PC-9 (cell line): ENCODE measurements around the gene CMTM5. TPM values are rescaled to one million over a fixed set of nuclear protein-coding genes. Genes with fewer than 3 reads are reported as not detected.

Experiments used
- BruUV-seq: library from RNA; stranded (reverse); fragments of 400-500 nt; replicated peaks from 2 replicates; lab custom pipeline; 2021; lab: Mats Ljungman, UMichigan
- CTCF ChIA-PET: fragments of 300-600 bp; sonication (Branson Sonifier 250); formaldehyde crosslinking; loops from one replicate; lab custom pipeline; 2022; ENCODE audit warnings: antibody characterized with exemption; lab: Charles Lee
- POLR2A ChIA-PET: fragments of 300-600 bp; sonication (Branson Sonifier 250); formaldehyde crosslinking; loops from one replicate; lab custom pipeline; 2022; ENCODE audit warnings: antibody characterized with exemption; ENCODE audit not compliant: unreplicated experiment; lab: Charles Lee
- DNase-seq, 2 experiments: peaks; one replicate each; pipeline versions ENCODE4 v3.0.0 to v3.0.0-alpha.2; 2015 to 2022; ENCODE audit warnings: mixed read lengths in 1 of 2
- H2AFZ ChIP-seq: fragments of 200-600 bp; sonication (generic); 2 replicates; pipeline ENCODE4 v1.8.1; 2017; ENCODE audit warnings: antibody characterized with exemption
- H3F3A ChIP-seq: fragments of 200-600 bp; sonication (generic); 2 replicates; pipeline ENCODE4 v1.8.1; 2017; ENCODE audit warnings: antibody characterized with exemption, mild to moderate bottlenecking, low read depth; ENCODE audit not compliant: insufficient read depth
- H3K27ac ChIP-seq: fragments of 200-600 bp; sonication (generic); 2 replicates; pipeline ENCODE4 v1.6.1; 2016; ENCODE audit warnings: mixed run types
- H3K27me3 ChIP-seq: fragments of 200-600 bp; sonication (generic); 2 replicates; pipeline ENCODE4 v1.6.1; 2016; ENCODE audit warnings: low read depth, mixed run types; ENCODE audit not compliant: insufficient read depth
- H3K36me3 ChIP-seq: fragments of 200-600 bp; sonication (generic); 2 replicates; pipeline ENCODE4 v1.6.1; 2016; ENCODE audit warnings: low read depth, mixed run types
- H3K4me1 ChIP-seq: fragments of 200-600 bp; sonication (generic); replicated peaks from 2 replicates; pipeline ENCODE4 v1.6.1; 2016; ENCODE audit warnings: mixed run types; ENCODE audit not compliant: insufficient read depth
- H3K4me2 ChIP-seq: fragments of 200-600 bp; sonication (generic); 2 replicates; pipeline ENCODE4 v1.6.1; 2017; ENCODE audit warnings: mixed run types
- H3K4me3 ChIP-seq: fragments of 200-600 bp; sonication (generic); 2 replicates; pipeline ENCODE4 v1.6.1; 2016; ENCODE audit warnings: mixed run types
- H3K79me2 ChIP-seq: fragments of 200-600 bp; sonication (generic); 2 replicates; pipeline ENCODE4 v1.6.1; 2017; ENCODE audit warnings: low read depth, mixed run types
- H3K9me2 ChIP-seq: fragments of 200-600 bp; sonication (generic); 2 replicates; pipeline ENCODE4 v1.8.1; 2017; ENCODE audit warnings: mild to moderate bottlenecking; ENCODE audit not compliant: insufficient read depth
- H3K9me3 ChIP-seq: fragments of 200-600 bp; sonication (generic); 2 replicates; pipeline ENCODE4 v1.8.1; 2016; ENCODE audit warnings: low read depth; ENCODE audit not compliant: insufficient read depth
- H4K20me1 ChIP-seq: fragments of 200-600 bp; sonication (generic); 2 replicates; pipeline ENCODE4 v1.8.1; 2017; ENCODE audit not compliant: insufficient read depth
- CTCF ChIP-seq: fragments of 200-600 bp; sonication (generic); conservative IDR thresholded peaks from 2 replicates; pipeline ENCODE4 v1.6.1; 2017; ENCODE audit warnings: mixed run types, antibody characterized with exemption, mild to moderate bottlenecking, moderate library complexity
- EZH2 ChIP-seq: fragments of 200-600 bp; sonication (generic); IDR thresholded peaks from 2 replicates; pipeline ENCODE4 v1.8.0; 2017; ENCODE audit warnings: antibody characterized with exemption, low read depth
- intact Hi-C: fragments of 100-400 bp; cut with micrococcal nuclease; formaldehyde crosslinking; loops from one replicate; pipeline ENCODE4 v1.10.0; 2022; ENCODE audit not compliant: unreplicated experiment
- total RNA-seq: library from RNA; stranded (reverse); gene quantifications from 2 replicates; pipeline ENCODE4 v1.2.3, GENCODE V29; 2021

Gene CMTM5
- total RNA-seq, 1 experiment from 2014 or later = not detected

GRCh38 chr14:23353433-23353780 is 23.4 kb upstream of the CMTM5 start:
- POLR2A ChIA-PET = no interaction called here
- Histone ChIP-seq H3K9me3 (no peaks in the 10 kb centered on the region), H3K4me2 (no peak overlapping the region), H4K20me1 (no peaks in the 10 kb centered on the region), H2AFZ (no peak overlapping the region), H3K4me3 (no peak overlapping the region), H3K27me3 (peaks cover 65% of the 10 kb centered on the region), H3K27ac (no peak overlapping the region), H3K4me1 (no peaks in the 10 kb centered on the region), H3K36me3 (no peaks in the 10 kb centered on the region), H3K79me2 (no peaks in the 10 kb centered on the region), H3F3A (no peaks in the 10 kb centered on the region), H3K9me2 (no peaks in the 10 kb centered on the region)
- CTCF ChIA-PET = interaction anchor here (0.5 kb wide), 1 partner anchor 359 kb away, joined by 3 read pairs; no protein-coding TSS in a partner anchor
- no peak for DNase-seq
- BruUV-seq = no TSS peak
- TF ChIP-seq CTCF = no peak
- TF ChIP-seq EZH2 = no peak
- intact Hi-C loops = no loop called here

- Histone ChIP-seq H3K9me2 (no peaks in the 10 kb centered on the region), H4K20me1 (no peaks in the 10 kb centered on the region), H3K4me1 (no peaks in the 10 kb centered on the region), H3K36me3 (no peaks in the 10 kb centered on the region), H2AFZ (no peak overlapping the region), H3F3A (no peaks in the 10 kb centered on the region), H3K27me3 (peaks cover 73% of the 10 kb centered on the region), H3K4me2 (no peak overlapping the region), H3K79me2 (no peaks in the 10 kb centered on the region), H3K9me3 (no peaks in the 10 kb centered on the region), H3K4me3 (no peak overlapping the region), H3K27ac (no peak overlapping the region)
- ChIA-PET POLR2A (no interaction called here), CTCF (no interaction called here)
- TF ChIP-seq CTCF (no peak), EZH2 (no peak)
- no peak for DNase-seq
- intact Hi-C loops = no loop called here
- no TSS peak for BruUV-seq
Measured at GRCh38 chr14:23354990-23355389, 21.9 kb upstream of the CMTM5 start.

GRCh38 chr14:23355871-23356435 is 20.9 kb upstream of the CMTM5 start:
- H3K27ac ChIP-seq = no peak overlapping the region
- intact Hi-C loops = no loop called here
- no peaks in the 10 kb centered on the region for H4K20me1 ChIP-seq
- no peak overlapping the region for H3K4me2 ChIP-seq
- H3K4me3 ChIP-seq = no peak overlapping the region
- H3F3A ChIP-seq = no peaks in the 10 kb centered on the region
- no peaks in the 10 kb centered on the region for H3K9me3 ChIP-seq
- no TSS peak for BruUV-seq
- no peak for DNase-seq
- H3K4me1 ChIP-seq = no peaks in the 10 kb centered on the region
- peaks cover 65% of the 10 kb centered on the region for H3K27me3 ChIP-seq
- TF ChIP-seq EZH2 (no peak), CTCF (no peak)
- H3K79me2 ChIP-seq = no peaks in the 10 kb centered on the region
- ChIA-PET POLR2A (no interaction called here), CTCF (no interaction called here)
- no peak overlapping the region for H2AFZ ChIP-seq
- no peaks in the 10 kb centered on the region for H3K9me2 ChIP-seq
- no peaks in the 10 kb centered on the region for H3K36me3 ChIP-seq
